Sigmoid colon (tissue), 7 donors: ENCODE data around the gene BOC. TPM values are rescaled to one million over a fixed set of nuclear protein-coding genes. Genes with fewer than 3 reads are reported as not detected.

Source experiments
- DNase-seq: peaks from one replicate; pipeline ENCODE4 v3.0.0-alpha.2; 2019
- H3K27ac ChIP-seq, 4 donors: fragments of 200-600 bp; sonication (generic); one replicate each; pipeline ENCODE4 v1.5.1; 2016 to 2019; ENCODE audit warnings: mild to moderate bottlenecking in 1 of 4
- H3K27me3 ChIP-seq, 3 donors: fragments of 200-600 bp; sonication (generic); one replicate each; pipeline ENCODE4 v1.5.1; 2019; ENCODE audit warnings: mild to moderate bottlenecking in 1 of 3
- H3K36me3 ChIP-seq, 4 donors: fragments of 200-600 bp; sonication (generic); one replicate each; pipeline ENCODE4 v1.5.1; 2016 to 2019
- H3K4me1 ChIP-seq, 4 donors: fragments of 200-600 bp; sonication (generic); one replicate each; pipeline ENCODE4 v1.5.1; 2017 to 2019
- H3K4me3 ChIP-seq, 4 donors: fragments of 200-600 bp; sonication (generic); one replicate each; pipeline ENCODE4 v1.5.1; 2017 to 2019; ENCODE audit warnings: mild to moderate bottlenecking in 2 of 4, moderate library complexity in 1 of 4
- H3K9me3 ChIP-seq, 4 donors: fragments of 200-600 bp in 3 of 4; sonication (generic) in 3 of 4; one replicate each; pipeline versions ENCODE4 v1.5.1 to v1.6.1; 2013 to 2019
- EP300 ChIP-seq, 4 donors: sonication (generic); formaldehyde crosslinking; IDR thresholded peaks; one replicate each; pipeline ENCODE4 v1.6.1; 2017; ENCODE audit warnings: antibody characterized with exemption in 4 of 4
- POLR2A ChIP-seq, 2 donors: fragments of 450-650 bp; IDR thresholded peaks; one replicate each; pipeline ENCODE4 v1.6.1; 2016; ENCODE audit warnings: antibody characterized with exemption in 2 of 2, mild to moderate bottlenecking in 2 of 2, moderate library complexity in 2 of 2
- POLR2AphosphoS5 ChIP-seq, 4 donors: sonication (generic); formaldehyde crosslinking; IDR thresholded peaks; one replicate each; pipeline ENCODE4 v1.6.1; 2017; ENCODE audit warnings: antibody characterized with exemption in 4 of 4
- WGBS, 2 donors: extraction: QIAGEN DNeasy Blood & Tissue Kit; methylation state at CpG; one replicate each; pipeline ENCODE4 v1.1.7; 2013; 5-methylcytosine and 5-hydroxymethylcytosine counted together
- intact Hi-C: fragments of 100-400 bp; cut with DNase I; formaldehyde crosslinking; loops from one replicate; pipeline ENCODE4 v1.15.1; 2023
- polyA plus RNA-seq, 3 donors: library from polyadenylated mRNA; stranded (reverse); fragments of 200-250 nt; gene quantifications; one replicate each; pipeline ENCODE4 v1.2.3, GENCODE V29; 2013
- total RNA-seq, 4 donors: library from RNA; depleted of rRNA; stranded (reverse); fragments of >200 nt; gene quantifications; one replicate each; pipeline ENCODE4 v1.1.0, GENCODE V29; 2016
- TF ChIP-seq, protein P1 (sequence below), 4 experiments: fragments of 450-650 bp in 3 of 4; fragments of 200-600 bp in 1 of 4; IDR thresholded peaks; one replicate each; pipeline ENCODE4 v1.5.1; 2016 to 2019; ENCODE audit warnings: antibody characterized with exemption in 4 of 4, mild to moderate bottlenecking in 3 of 4, moderate library complexity in 2 of 4
- donor health status: healthy with polysubstance abuse.
- donor health status: Bipolar disorder and iron deficiency.
- donor health status: healthy.

Gene BOC
- total and polyA plus RNA-seq, 7 donors, result 1.6 to 122 (median 80.3) TPM

DNA sequence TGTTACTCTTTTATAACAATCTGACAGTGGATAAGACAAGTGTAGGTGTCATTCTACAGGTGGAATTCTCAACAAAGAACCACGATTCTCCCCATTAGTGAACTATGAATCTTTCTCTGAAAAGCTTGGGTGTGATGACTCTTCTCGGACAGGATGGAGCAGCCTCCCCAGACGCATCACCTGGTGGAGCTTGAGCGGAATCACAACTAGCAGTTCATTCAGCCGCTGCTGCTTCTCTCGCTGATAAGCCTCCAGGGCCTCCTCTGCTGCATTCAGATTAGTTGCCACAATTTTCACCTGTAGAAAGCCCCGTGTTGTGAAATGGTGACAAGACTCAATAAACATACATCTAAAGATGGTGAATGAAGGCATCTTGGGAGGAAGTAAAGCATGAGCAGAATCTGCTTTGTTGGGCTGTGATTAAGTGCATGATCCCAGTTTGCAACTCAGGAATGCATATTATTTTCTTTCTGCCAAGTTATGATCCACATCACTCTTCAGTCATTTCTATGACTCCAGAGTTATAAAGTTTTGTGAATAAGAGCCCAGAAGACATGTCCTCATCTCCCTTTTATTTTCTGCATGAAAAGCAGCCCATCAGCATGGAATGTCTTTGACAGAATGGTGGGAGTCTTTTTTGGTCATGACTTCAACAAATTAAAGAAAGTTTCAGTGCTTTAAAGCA, 93.6 kb downstream of the BOC start:
- Histone ChIP-seq H3K9me3 (no peaks in the 10 kb centered on the region), H3K4me3 (no peak overlapping the region), H3K27ac (no peak overlapping the region), H3K4me1 (no peaks in the 10 kb centered on the region), H3K27me3 (no peaks in the 10 kb centered on the region), H3K36me3 (peaks cover 0 to 11% (median 2%) of the 10 kb centered on the region in 4 donors)
- DNase-seq, result no peak
- 91% methylated on average over 7 of the region's 7 CpGs for WGBS, 2 donors
- intact Hi-C loops, result no loop called here
- TF ChIP-seq POLR2AphosphoS5 (IDR thresholded peaks at IDR 0.05), result no peak

DNA sequence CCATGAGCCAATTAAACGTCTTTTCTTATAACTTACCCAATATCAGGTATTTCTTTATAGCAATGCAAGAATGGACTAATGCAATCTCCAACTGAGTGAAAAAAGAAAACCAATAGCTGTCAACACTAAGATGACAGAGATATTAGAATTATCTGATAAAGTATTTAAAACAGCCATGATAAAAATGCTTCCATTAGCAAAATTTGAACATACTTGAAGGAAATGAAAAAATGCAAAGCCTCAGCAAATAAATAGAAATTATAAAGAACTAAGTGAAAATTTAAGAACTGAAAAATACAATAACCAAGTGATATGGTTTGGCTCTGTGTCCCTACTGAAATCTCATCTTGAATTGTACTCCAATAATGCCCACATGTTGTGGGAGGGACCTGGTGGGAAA, 99.6 kb downstream of the BOC start:
- Histone ChIP-seq H3K36me3 (peaks cover 0 to 12% (median 2%) of the 10 kb centered on the region in 4 donors), H3K4me3 (no peak overlapping the region), H3K27me3 (no peaks in the 10 kb centered on the region), H3K4me1 (no peaks in the 10 kb centered on the region), H3K27ac (no peak overlapping the region), H3K9me3 (peaks cover 0 to 7% (median 3%) of the 10 kb centered on the region in 4 donors)
- WGBS, 2 donors, result 90 to 93% methylated on average over 1 of the region's 1 CpG
- TF ChIP-seq, protein P1, sequence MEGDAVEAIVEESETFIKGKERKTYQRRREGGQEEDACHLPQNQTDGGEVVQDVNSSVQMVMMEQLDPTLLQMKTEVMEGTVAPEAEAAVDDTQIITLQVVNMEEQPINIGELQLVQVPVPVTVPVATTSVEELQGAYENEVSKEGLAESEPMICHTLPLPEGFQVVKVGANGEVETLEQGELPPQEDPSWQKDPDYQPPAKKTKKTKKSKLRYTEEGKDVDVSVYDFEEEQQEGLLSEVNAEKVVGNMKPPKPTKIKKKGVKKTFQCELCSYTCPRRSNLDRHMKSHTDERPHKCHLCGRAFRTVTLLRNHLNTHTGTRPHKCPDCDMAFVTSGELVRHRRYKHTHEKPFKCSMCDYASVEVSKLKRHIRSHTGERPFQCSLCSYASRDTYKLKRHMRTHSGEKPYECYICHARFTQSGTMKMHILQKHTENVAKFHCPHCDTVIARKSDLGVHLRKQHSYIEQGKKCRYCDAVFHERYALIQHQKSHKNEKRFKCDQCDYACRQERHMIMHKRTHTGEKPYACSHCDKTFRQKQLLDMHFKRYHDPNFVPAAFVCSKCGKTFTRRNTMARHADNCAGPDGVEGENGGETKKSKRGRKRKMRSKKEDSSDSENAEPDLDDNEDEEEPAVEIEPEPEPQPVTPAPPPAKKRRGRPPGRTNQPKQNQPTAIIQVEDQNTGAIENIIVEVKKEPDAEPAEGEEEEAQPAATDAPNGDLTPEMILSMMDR (IDR thresholded peaks at IDR 0.05), result no peak
- TF ChIP-seq POLR2AphosphoS5 (IDR thresholded peaks at IDR 0.05), result no peak
- TF ChIP-seq POLR2A (IDR thresholded peaks at IDR 0.05), result no peak
- TF ChIP-seq EP300 (IDR thresholded peaks at IDR 0.05), result no peak
- DNase-seq, result no peak
- intact Hi-C loops, result no loop called here

DNA sequence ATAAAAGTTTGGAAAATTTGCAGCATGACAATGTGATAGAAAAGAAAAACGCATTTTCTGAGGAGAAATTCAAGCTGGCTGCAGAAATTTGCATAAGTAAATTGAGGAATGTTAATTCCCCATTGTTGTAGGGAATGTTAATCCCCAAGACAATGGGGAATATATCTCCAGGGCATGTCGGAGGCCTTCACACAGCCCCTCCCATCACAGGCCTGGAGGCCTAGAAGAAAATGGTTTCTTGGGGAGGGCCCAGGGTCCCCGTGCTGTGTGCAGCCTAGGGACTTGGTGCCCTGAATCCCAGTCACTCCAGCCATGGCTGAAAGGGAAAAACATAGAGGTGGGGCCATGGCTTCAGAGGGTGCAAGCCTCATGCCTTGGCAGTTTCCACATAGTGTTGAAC, 101.1 kb downstream of the BOC start:
- Histone ChIP-seq H3K27ac (no peak overlapping the region), H3K36me3 (peaks cover 0 to 4% (median 2%) of the 10 kb centered on the region in 4 donors), H3K4me3 (no peak overlapping the region), H3K4me1 (no peaks in the 10 kb centered on the region), H3K9me3 (peaks cover 0 to 7% (median 3%) of the 10 kb centered on the region in 4 donors), H3K27me3 (no peaks in the 10 kb centered on the region)
- DNase-seq, result no peak
- WGBS, 2 donors, result 92 to 96% methylated on average over 3 of the region's 3 CpGs
- TF ChIP-seq EP300 (IDR thresholded peaks at IDR 0.05) (no peak), POLR2AphosphoS5 (IDR thresholded peaks at IDR 0.05) (no peak)
- intact Hi-C loops, result no loop called here

DNA sequence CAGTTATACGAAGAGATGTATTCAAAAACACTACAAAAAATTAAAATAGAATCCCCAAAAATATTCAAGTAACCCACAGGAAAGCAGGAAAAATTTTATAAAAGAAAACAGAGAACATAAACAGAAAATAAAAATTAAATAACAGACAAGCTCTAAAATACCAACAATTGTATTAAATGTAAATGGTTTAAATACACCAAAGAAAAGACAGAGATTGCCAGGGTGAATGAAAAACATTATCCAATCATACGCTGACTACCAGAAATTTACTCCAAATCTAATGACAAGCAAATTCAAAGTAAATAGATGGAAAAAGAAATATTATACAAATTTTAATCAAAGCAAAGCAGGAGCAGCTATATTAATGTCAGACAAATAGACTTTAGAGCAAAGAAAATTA, 103.6 kb downstream of the BOC start:
- no peaks in the 10 kb centered on the region for H3K27me3 ChIP-seq
- no peak overlapping the region for H3K27ac ChIP-seq
- no peak for DNase-seq
- peaks cover 0 to 7% (median 3%) of the 10 kb centered on the region in 4 donors for H3K9me3 ChIP-seq
- TF ChIP-seq, protein P1 (IDR thresholded peaks at IDR 0.05), result no peak
- TF ChIP-seq POLR2AphosphoS5 (IDR thresholded peaks at IDR 0.05), result no peak
- no peak for TF ChIP-seq POLR2A (IDR thresholded peaks at IDR 0.05)
- no peak for TF ChIP-seq EP300 (IDR thresholded peaks at IDR 0.05)
- WGBS, 2 donors, result 96 to 99% methylated on average over 2 of the region's 2 CpGs
- no peaks in the 10 kb centered on the region for H3K4me1 ChIP-seq
- peaks cover 0 to 4% (median 2%) of the 10 kb centered on the region in 4 donors for H3K36me3 ChIP-seq
- intact Hi-C loops, result no loop called here
- no peak overlapping the region for H3K4me3 ChIP-seq

DNA sequence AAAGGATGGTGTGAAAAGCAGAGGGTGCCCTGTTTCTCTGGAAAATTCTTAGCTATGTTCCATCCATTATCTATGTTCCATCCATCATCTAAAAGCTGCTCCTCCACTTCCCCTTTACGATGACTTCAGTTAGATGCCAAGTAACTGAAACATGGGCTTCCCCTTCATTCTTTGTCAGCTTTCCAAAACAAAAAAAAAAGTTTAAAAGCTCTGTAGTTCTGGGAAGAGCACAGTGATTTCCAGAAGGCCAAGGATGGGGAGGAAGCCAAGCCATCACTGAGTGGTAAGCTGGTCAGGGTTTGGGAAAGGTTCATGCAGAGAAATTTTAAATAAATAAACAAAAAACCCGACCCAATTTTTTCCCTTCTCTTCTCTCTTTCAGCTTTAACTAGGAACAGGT, 118.4 kb downstream of the BOC start:
- Histone ChIP-seq H3K27ac (no peak overlapping the region), H3K4me1 (no peaks in the 10 kb centered on the region), H3K4me3 (no peak overlapping the region), H3K36me3 (peaks cover 0 to 8% (median 0%) of the 10 kb centered on the region in 4 donors), H3K9me3 (no peaks in the 10 kb centered on the region), H3K27me3 (no peaks in the 10 kb centered on the region)
- TF ChIP-seq POLR2AphosphoS5 (IDR thresholded peaks at IDR 0.05) (no peak), POLR2A (IDR thresholded peaks at IDR 0.05) (no peak), EP300 (IDR thresholded peaks at IDR 0.05) (no peak)
- TF ChIP-seq, protein P1 (IDR thresholded peaks at IDR 0.05), result no peak
- WGBS, 2 donors, result 60 to 68% methylated on average over 2 of the region's 2 CpGs
- no peak for DNase-seq
- intact Hi-C loops, result no loop called here

DNA sequence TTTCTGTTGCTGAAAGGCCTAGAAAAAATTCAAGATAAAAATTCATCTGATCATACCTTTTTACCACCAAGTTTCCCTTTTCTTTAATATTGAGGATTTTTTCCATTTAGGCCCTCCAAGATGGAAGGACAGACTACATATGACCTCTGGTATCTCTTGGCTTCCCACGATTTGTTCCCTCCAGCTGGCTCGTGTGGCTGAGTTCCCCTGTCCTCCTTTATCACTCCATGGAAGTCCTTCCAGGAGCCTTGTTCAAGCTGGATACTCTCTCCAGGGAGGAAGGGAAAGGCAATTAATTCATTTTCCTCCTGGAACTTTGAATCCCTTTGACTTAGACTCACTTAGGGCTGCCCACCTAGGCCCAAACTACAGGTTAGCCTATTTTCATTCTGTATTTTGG, 119.4 kb downstream of the BOC start:
- no peak overlapping the region for H3K4me3 ChIP-seq
- WGBS, 2 donors, result 91 to 93% methylated on average over 2 of the region's 2 CpGs
- no peaks in the 10 kb centered on the region for H3K4me1 ChIP-seq
- no peaks in the 10 kb centered on the region for H3K9me3 ChIP-seq
- H3K27me3 ChIP-seq, result no peaks in the 10 kb centered on the region
- no peak overlapping the region for H3K27ac ChIP-seq
- H3K36me3 ChIP-seq, result peaks cover 0 to 6% (median 0%) of the 10 kb centered on the region in 4 donors
- TF ChIP-seq EP300 (IDR thresholded peaks at IDR 0.05), result no peak
- TF ChIP-seq POLR2A (IDR thresholded peaks at IDR 0.05), result no peak
- no peak for DNase-seq
- intact Hi-C loops, result no loop called here
